Measurements from ENCODE around the gene AGO1.
"Not testable (repeated sequence)": the region's sequence is repeated elsewhere in the genome, so short reads cannot be mapped to it uniquely, and the experiment has no call there.

The AGO1 gene

DNA sequence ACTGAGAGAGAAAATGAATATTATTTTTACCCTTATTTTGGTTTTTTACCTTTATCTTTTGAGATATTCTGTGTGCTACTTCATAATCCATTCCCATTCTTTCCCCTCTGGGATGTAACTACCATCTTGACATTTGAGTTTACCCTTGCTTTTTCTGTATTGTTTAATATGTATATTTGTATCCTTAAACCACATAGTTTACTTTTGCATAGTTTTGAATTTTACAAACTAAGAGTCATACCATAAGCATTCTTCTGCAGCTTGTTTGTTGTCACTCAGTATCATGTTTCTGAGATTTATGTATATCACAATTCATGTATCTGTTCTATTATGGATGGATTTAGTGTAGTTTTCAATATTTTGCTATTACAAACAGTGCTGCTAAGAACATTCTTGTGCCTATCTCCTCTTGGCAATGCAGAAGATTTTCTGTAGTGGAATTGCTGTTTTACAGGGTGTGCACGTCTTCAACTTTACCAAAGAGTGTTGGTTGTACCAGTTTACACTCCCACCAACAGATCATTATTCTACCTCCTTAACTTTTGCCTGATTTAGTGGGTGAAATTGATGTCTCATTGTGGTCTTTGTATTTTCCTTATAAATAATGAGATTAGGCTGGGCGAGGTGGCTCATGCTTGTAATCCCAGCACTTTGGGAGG, 12.2 kb upstream of the AGO1 start:
- DNase-seq, result no peak

DNA sequence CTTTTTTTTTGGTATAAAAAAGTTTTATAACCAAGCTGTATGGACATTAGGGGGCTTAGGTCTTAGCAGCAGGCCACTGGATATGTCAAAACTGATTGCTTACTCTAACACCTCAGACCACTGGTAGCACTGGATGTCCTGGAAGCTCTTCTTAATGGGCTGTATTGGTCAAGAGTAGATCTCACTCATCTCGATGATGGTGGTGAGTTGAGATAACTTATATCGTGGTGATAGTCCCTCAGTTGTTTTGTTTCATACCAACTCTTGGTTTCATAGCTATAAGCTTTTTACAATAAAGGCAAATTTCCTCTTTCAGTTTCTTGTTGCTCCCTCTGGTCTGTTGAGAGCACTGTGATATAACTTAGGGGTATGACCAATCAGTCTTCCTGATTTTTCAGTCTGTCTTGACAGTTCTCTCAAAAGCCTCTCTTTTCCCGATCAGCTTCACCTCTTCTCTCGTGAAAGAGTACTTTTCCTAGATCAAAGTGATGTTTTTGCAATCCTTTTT, 9.7 kb upstream of the AGO1 start:
- DNase-seq, result no peak

DNA sequence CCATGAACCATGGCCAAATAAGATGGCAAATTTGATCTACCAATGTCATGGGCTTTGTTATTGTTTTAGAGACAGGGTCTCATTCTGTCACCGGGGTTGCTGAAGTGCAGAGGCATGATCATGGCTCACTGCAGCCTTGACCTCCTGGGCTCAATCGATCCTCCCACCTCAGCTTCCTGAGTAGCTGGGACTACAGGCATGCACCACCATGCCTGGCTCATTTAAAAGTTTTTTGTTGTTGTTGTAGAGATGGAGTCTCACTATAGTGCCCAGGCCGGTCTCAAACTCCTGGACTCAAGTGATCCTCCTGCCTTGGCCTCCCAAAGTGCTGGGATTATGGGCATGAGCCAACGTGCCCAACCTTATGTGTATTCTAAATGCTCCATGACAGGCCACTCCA, 8.9 kb upstream of the AGO1 start:
- DNase-seq, result not testable (repeated sequence)

DNA sequence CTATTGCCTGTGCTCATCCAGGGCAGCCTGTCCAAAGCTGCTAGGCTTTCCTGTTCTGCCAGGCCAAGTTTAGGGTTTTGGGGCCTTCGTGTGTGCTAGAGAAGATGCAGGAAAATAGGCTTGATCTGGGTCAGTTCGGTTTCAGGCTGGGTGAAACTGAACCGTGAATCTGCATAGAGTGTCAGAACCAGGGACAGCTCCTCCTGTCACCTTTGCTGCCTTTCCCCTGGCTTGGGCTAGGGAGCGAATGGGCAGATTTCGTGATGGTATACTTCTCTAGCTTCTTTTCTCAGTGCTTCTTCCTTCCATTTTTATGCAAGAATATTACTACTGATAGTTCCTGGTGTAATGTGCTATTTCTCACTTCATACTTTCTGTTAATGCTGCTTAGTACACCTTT, 6.0 kb upstream of the AGO1 start:
- DNase-seq, result no peak

DNA sequence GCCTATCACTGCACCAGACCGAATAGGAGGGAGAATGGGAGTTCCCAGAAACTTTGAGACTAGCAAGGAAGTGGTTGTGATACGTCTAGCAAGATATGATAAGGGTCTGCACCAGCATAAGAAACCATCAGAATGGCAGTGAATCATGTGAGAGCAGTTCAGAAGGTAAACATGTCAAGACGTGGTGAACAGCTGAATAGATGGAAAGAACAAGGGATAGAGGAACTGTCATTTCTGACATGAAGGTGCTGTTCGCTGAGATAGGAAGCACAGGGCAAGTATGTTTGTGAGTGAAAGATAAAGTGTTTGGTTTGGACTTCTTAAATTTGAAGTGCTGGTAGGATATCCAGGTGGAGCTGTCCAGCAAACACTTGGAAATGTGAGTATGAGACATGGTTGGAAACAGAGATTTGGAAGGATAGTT, 1.1 kb upstream of the AGO1 start:
- DNase-seq, result no peak

DNA sequence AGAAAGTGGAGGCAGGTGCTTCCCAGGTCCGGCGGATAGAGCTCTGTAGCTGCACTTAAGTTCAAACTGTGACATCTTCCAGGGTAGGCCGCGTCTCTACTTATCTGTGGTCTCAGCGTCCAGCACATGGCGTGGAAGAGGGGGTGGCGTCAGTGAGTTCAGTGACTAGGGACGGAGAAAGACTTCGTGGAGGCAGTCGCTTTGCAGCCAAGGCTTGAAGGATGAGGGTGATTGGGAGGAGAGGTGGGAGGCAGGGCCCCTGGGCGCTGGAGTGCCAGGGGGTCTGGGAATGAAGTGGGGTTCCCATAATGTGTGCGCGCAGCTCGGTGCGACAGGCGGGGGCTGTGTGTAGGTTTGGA, 444 bp upstream of the AGO1 start:
- DNase-seq, result peak in 1 of 2 experiments; percentile 4

DNA sequence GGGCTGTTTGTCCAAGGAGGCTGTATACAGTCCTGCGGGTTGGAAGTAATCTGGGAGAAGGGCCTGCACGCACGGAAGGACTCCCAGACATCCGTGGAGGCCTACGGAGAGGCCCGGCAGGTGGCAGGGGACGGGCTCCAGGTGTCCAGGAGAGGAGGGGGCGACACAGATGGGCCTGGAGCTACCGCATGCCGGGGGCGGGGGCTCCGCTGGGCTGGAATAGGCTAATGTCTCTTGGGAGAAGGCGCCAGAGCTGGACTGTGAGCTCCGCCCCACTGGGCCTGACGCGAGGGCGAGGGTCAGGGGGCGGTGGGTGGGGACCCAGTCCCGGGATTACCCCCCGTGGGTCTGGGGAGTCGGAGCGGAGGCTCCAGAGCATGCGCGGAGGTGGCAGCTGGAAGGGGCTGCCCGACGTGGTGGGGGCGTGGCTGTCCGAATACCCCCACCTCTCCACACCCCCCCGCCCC, 659 bp downstream of the AGO1 start:
- peak; percentile 42 to 59 for DNase-seq

DNA sequence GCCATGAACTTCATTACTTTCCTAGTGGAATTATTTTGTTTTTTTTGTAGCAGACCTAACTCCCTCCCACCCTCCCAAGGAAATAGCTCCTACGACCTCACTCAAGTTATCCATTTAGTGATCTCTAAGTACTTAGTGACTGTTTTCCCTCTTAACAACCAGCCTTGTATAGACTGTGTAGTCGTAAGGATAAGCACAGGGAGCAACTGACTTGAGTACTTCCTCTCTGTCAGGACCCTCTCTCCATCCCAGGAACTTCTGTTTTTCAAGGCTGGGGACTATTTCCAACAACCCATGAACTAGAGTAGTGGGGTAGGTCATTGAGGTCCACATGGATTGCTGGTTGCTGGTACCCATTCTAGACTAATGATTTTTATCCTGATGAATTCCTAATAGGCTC, 1.9 kb downstream of the AGO1 start:
- no peak for DNase-seq

DNA sequence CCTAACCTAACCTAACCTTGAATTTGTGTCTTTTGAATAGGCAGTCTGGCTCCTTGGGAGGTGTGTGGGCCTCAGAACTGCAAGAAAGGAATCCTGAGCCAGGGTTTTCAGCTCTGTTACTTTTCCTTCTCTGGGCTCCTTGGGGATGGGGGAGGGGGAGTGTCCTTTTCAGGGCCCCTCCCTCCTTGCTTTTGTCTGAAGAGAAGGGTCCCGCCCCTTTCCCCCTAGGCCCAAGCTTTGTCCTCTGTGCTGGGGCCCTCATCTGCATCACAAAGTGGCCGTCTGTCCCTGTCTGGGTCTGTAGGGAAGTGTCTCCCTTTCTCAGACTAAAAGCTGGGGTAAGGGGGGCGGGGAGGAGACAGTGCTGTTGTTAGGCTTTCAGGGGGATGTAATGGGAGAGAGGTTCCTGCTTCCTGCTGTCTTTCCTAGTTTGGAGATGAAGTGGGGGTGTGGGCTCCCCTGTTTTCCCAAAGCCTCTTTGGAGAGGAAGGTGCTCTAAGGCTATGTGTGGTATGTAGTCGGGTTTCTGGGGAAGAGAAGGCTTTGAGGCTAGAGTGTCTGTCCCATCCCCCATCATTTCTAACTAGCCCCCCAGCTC, 3.1 kb downstream of the AGO1 start:
- no peak for DNase-seq

DNA sequence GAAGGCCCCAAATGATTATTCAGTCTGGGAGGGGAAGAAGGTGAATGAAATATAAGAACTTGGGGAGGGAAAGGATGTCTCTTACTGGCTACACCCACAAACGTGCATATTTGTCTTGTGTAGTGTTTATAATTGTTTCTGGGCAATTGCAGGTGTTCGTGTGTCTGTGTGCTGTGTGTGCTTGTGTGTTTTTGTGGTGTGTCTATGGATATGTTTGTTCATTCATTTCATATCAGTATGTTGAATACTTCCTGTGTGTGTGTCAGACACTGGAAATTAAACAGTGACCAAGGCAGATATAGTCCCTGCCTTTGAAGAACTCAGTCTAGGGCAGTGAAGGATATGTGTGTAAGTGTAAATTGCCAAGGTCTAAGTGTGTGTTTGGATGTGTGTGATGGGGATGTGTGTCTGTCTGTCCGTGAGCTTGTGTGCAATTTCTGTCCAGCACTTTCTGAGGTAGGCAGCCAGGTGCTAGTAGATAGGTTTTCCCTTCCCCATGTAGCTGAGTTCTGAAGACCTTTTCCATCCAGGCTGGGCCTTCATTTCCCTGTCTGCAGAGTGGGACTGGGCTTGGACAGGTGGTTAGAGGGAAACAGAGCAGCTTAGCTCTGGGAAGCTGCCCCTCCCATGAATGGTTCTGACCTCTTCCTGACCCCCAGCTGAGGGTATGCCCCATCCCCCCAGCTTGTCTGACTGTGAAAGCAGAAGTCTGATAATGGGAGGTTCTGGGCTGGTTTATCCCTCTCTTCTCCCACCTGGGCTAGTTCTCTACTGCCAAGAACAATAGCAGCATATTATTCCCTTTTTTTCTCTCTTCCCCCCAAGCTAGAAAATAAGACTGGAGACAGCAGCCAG, 3.8 kb downstream of the AGO1 start:
- no peak for DNase-seq

DNA sequence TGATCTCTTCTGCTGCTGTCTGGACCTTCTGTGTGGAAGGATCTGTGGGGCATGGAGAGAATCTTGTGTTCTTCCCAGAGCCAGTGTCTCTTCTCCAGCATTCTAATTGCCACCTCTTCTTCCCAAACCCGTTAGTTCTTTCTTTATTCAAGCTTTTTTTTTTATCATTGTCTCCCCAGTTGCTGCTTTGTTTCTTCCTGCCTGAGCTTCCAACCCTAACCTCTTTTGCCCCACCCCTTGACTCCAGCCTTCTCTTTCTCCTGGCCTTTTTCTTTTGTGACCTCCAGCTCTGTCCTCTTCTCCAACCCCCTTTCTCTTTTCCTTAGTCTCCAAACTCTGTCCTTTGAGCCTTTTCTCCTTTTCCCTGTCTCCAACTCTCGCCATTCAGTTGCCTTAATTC, 4.5 kb downstream of the AGO1 start:
- DNase-seq, result no peak

DNA sequence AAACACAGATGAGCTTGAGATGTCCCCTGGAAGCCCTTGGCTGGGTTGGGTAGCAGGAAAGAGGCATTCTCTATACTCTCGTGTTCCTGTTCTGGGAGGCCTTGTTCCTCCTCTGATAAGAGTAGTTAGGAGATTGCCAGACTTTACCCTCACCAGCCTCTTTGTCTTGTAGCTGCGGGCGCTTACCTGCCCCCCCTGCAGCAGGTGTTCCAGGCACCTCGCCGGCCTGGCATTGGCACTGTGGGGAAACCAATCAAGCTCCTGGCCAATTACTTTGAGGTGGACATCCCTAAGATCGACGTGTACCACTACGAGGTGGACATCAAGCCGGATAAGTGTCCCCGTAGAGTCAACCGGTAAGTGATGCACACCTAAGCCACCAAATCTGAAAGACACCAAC, 5.2 kb downstream of the AGO1 start:
- DNase-seq, result no peak

DNA sequence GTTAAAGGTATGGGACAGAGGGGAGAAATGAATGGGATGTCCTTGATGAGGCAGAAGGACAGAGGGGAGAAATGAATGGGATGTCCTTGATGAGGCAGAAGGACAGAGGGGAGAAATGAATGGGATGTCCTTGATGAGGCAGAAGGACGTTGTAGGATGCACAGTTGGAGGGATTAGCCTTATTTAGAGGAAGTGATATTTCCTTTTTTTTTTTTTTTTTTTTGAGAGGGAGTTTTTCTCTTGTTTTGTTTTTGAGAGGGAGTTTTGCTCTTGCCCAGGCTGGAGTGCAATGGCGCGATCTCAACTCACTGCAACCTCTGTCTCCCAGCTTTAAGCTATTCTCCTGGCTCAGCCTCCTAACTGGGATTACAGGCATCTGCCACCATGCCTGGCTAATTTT, 6.0 kb downstream of the AGO1 start:
- not testable (repeated sequence) for DNase-seq

DNA sequence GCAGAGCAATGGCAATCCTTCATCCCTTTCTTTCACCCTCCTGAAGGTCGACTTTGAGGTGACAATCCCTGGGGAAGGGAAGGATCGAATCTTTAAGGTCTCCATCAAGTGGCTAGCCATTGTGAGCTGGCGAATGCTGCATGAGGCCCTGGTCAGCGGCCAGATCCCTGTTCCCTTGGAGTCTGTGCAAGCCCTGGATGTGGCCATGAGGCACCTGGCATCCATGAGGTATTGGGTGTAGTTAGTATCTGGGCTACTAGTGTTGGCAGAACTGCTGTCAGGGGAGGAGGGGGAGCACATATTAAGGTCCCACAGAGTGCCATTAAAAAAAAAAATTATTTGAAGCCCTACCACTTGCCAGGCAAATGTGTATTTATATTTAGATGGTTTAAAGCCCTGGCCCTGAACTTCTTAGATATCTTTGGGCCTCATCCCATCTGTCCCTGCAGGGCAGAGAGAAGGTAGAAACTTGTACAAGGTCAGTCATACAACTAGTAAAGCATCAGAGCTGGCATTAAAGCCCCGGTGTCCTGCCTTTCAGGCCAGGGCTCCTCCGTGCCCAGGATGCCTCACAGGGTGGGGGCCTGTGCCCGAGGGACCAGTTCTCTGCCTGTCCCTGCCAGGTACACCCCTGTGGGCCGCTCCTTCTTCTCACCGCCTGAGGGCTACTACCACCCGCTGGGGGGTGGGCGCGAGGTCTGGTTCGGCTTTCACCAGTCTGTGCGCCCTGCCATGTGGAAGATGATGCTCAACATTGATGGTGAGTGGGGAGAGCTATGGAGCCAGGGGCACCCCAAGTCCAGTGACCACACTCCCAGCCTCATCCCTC, 10.3 kb downstream of the AGO1 start:
- no peak for DNase-seq

DNA sequence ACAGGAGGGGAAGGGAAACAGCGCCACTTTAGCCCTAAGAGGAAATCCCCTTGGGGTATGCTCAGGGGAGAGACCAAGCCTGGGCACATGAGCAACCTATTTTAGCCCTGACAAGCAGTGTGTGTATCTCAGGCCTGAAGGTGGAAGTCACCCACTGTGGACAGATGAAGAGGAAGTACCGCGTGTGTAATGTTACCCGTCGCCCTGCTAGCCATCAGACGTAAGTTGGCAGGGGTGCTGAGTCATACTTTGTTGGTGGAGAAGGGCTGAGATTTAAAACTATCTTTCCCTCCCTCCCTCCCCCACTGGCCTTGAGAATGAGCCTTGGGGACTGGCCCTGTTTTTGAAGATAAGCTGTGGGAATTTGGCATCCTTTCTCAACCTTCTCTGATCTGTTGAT, 11.2 kb downstream of the AGO1 start:
- no peak for DNase-seq

DNA sequence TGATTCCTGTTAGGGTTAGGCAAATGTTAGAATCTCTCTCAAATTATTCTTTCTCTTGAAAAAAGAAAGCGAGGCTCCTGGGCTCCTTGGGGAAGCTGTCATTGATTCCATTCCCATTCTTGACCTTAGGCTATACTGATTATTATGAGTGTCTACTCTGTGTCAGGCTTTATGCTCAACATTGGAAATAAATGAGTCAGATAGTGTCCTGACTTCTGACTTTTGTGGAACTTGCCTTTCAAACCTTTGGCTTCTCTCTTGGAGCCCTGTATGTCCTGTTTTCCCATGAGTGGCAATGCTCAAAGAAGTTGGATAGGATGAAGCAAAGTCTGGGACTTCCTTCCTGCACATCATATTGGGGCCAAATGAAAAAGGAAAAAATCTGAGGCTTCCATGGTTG, 11.6 kb downstream of the AGO1 start:
- DNase-seq, result no peak

DNA sequence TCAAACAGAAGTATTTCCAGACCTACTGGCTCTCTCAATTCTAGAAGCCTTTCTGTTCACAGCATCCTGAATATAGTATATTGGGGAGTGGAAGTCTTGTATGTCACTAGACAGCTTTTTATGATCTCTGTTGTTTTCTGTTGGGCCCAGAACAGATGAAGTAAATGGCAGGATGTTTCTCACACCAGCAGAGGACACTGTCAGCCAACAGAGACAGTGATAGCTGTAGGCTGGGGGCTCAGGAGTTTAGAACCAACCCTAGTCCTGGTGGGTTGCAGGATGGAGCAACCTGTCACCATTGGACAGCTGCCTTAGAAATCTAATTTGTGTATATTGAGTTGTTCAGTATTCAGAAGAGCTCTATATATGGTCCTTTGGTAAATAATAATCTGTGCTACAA, 16.9 kb downstream of the AGO1 start:
- DNase-seq, result no peak

DNA sequence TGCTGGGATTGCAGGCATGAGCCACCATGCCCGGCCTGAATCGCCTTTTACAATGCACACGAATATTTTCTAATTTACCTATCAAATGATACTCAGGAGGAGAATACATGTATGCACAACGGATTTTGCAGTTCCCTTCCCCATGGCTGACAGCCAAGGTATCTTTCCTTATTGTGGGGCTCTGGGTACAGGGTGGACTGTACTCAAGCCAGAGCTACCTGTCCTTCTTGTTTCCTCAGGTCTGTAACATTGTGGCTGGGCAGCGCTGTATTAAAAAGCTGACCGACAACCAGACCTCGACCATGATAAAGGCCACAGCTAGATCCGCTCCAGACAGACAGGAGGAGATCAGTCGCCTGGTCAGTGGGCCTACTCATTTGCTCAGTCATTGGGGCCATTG, 18.2 kb downstream of the AGO1 start:
- DNase-seq, result no peak

DNA sequence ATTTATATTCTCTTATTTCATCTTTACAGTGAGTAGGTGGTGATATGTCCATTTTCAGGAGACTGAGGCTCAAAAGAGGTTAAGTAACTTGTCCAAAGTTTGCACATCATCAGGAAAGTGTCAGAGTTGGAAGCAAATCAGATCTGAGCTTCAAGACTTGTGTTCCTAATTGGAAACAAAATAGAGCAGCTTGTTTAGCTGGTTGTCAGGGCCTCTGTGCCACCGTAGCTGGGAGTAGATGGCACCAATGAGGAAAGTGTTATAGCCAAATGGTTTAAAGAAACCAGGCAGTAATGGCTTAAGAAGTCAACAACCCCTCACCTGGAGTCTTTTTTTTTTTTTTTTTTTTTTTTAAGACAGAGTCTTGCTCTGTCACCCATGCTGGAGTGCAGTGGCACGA, 19.7 kb downstream of the AGO1 start:
- DNase-seq, result no peak

DNA sequence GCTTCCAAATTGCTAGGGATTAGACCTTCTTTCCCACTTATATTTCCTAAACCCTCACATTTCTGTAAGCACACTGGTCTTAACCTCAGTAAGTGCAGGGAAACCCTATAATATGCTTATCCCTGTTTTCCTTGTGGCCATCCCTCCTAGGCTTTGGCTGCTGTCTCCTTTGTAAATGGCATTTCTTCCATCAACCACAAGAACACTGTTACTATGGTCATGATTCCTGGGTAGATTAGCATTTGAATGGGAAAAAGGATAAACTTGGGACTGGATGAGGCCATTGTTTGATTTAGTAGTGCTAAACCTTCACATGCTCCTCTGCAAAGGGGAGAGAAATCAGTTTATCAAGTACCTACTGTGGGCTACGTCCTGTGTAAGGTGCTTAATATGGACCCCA, 31.7 kb downstream of the AGO1 start:
- DNase-seq, result no peak

DNA sequence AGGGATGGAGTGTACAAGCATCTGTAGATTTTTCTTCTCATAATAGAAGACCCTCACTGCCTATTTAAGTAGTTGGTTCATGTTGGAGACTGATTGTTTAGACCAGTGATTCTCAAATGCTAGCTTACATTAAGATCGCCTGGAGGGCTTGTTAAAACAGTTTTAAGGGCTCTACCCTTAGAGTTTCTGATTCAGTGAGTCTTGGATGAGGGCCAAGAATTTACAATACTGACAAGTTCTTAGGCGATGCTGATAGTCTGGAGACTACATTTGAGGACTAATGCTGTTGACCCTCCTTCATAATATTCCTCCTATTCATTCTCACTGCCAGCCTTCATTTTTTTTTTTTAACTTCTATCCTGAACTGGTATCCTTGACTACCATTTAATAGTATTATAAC, 32.7 kb downstream of the AGO1 start:
- no peak for DNase-seq

DNA sequence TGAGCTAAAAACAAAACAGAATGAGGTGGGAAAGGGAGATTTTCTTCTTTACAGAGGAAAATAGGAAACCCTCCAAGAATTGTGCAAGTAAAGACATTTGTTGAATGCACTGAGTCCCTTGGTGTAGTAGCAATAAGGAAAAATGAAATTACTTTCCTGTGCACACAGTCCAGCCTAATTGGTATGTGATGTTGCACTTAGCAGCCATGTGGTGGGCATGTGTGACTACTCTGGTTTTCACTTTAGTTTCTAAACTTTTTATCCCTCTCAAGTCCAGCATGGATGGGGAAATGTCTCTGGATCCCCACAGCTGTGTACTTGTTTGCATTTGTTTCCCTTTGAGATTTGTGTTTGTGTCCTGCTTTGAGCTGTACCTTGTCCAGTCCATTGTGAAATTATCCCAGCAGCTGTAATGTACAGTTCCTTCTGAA, 40.8 kb downstream of the AGO1 start:
- no peak for DNase-seq

DNA sequence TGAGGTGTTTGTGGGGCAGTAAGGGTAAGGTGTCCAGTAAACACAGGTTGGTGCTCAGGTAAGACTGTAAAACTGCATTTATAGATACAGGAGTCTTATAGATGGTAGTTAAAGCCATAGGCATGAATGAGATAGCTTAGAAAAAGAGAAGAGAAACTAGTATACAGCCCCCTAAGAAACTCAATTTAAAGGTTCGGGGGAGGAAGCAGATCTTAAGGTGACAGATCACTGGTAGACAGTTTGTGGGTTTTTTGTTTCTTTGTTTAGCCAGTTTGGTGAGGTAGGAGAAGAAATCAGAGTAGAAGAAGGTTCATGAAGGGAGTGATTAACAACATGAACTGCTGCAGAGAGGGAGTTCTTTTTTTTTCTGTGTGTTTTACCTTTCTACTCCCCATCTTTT, 41.8 kb downstream of the AGO1 start:
- no peak for DNase-seq

Data from activated CD4-positive, alpha-beta T cell treated with anti-CD3 and anti-CD28 coated beads, Interleukin-2, amount 50 U/mL, for 48 hours (primary cell).